CD4-positive, alpha-beta T cell treated with Interleukin-10 for 1 hour (primary cell): ENCODE data around the gene RBM41.
A peak's percentile ranks its signal among the peaks of the same experiment; 100 is the strongest.
"Not testable (repeated sequence)": the region's sequence is repeated elsewhere in the genome, so short reads cannot be mapped to it uniquely, and the experiment has no call there.

Experiments
- DNase-seq: peaks from one replicate; pipeline ENCODE4 v3.0.0-alpha.2; 2020

The RBM41 gene

GRCh38 chrX:107118322-107119147 is at the start of gene RBM41:
RBM41 (minus strand) TSS chrX:107118822; CDS start chrX:107118773, 49 bp downstream.
- DNase-seq: peak; percentile 81

- DNase-seq: no peak
Measured at GRCh38 chrX:107168257-107168656, 49.6 kb upstream of the RBM41 start.

GRCh38 chrX:107167163-107167921 is 48.7 kb upstream of the RBM41 start:
- no peak for DNase-seq

- DNase-seq: not testable (repeated sequence)
Measured at GRCh38 chrX:107157618-107158017, 39.0 kb upstream of the RBM41 start.

DNA sequence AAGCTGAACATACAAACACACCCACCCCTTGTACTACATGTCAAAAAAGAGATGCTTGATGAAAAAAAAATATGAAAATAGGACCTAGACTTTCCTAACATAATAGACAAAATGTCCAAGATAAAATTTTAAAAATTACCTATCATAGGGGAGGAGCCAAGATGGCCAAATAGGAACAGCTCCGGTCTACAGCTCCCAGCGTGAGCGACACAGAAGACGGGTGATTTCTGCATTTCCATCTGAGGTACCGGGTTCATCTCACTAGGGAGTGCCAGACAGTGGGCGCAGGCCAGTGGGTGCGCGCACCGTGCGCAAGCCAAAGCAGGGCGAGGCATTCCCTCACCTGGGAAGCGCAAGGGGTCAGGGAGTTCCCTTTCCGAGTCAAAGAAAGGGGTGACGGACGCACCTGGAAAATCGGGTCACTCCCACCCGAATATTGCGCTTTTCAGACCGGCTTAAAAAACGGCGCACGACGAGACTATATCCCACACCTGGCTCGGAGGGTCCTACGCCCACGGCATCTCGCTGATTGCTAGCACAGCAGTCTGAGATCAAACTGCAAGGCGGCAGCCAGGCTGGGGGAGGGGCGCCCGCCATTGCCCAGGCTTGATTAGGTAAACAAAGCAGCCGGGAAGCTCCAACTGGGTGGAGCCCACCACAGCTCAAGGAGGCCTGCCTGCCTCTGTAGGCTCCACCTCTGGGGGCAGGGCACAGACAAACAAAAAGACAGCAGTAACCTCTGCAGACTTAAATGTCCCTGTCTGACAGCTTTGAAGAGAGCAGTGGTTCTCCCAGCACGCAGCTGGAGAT is 37.2 kb upstream of the RBM41 start:
- not testable (repeated sequence) for DNase-seq

GRCh38 chrX:107154787-107155620 is 36.4 kb upstream of the RBM41 start:
- peak; percentile 1 for DNase-seq

GRCh38 chrX:107153005-107153404 is 34.4 kb upstream of the RBM41 start:
- DNase-seq: no peak

GRCh38 chrX:107146670-107147069 is 28.0 kb upstream of the RBM41 start:
- no peak for DNase-seq

GRCh38 chrX:107135965-107136307 is 17.3 kb upstream of the RBM41 start:
- no peak for DNase-seq

GRCh38 chrX:107135049-107135964 is 16.7 kb upstream of the RBM41 start:
- no peak for DNase-seq

DNA sequence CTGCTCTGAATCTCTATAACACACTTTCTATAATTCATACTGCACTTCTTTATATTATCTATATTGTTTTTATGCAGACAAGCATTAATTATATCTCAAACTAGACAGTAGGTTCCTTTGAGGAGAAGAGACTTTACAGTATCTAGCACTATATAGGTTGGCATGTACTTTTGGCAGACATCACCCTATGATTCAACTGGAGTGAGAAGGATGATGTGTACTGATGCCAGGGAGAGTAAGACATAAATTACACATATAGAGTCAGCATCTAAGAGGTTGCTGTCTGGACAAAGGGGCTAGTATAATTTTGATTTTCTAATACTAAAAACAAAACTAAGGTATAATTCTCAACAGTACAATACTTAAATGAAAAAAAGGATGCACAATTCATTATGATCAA is 5.1 kb upstream of the RBM41 start:
- no peak for DNase-seq

- DNase-seq: no peak
Measured at GRCh38 chrX:107119283-107119682, 661 bp upstream of the RBM41 start.

DNA sequence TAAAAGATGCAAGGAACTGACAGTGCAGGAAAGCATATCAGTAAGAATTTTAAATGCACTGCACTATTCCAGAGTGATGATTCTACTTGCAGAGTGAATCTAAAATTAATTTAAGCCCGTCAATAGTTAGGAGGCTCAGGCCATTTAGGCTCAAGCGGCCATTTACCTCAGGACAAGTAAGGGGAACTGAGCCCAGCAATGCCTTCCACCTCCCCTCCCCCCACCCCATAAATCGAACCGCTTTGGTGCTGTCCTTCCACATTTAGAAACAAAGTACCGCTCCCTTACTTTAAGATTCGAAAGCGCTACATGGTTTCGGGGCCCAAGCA is 665 bp downstream of the RBM41 start:
- no peak for DNase-seq

DNA sequence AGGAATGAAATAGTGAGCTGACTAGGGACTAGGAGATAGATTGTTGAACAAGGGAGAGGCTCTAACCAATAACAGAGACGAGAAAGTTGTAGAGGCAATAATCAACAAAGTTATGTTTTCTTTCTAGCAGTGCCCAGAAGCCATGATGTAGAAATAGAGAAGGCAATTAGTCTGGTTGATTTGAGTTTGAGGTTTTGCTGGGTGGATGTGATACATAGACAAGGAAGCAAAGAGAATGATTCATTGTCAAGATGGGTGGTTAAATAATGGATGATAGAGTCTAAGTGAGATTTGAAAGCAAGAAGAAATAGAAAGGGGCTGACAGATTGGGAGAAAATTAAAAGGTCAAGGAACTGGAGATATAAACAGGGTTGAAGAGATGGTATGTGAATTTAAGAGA is 11.2 kb downstream of the RBM41 start:
- no peak for DNase-seq

DNA sequence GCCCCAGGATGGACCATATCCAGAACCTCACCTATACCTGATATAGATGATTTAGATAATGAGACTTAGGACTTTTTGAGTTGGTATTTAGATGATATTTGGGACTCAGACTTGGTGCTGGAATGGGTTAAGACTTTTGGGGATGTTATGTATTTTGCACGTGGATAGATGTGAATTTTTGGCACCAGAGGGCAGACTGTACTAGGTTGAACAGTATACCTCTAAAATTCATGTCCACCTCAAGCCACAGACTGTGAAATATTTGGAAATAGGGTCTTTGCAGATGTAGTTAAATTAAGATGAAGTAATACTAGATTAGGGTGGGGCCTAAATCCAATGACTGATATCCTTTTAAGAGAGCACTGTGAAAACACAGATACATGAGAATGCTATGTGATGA is 15.6 kb downstream of the RBM41 start:
- no peak for DNase-seq

- DNase-seq: no peak
Measured at GRCh38 chrX:107076158-107076557, 42.5 kb downstream of the RBM41 start.

- not testable (repeated sequence) for DNase-seq
Measured at GRCh38 chrX:107057731-107058130, 60.9 kb downstream of the RBM41 start.

DNA sequence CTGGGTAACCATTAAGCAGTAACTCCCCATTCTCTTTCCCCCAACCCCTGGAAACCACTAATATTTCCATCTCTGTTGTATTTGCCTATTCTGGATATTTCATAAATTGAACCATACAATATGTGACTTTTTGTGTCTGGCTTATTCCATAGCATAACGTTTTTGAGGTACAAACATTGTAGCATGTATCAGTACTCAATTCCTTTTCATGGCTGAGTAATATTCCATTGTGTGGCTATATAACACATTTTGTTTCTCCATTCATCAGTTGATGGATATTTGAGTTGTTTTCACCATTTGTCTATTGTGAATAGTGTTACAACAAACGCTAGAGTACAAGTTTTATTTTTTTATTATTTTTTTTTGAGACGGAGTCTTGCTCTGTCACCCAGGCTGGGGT is 63.6 kb downstream of the RBM41 start:
- no peak for DNase-seq

- DNase-seq: no peak
Measured at GRCh38 chrX:107050195-107050709, 68.4 kb downstream of the RBM41 start.

DNA sequence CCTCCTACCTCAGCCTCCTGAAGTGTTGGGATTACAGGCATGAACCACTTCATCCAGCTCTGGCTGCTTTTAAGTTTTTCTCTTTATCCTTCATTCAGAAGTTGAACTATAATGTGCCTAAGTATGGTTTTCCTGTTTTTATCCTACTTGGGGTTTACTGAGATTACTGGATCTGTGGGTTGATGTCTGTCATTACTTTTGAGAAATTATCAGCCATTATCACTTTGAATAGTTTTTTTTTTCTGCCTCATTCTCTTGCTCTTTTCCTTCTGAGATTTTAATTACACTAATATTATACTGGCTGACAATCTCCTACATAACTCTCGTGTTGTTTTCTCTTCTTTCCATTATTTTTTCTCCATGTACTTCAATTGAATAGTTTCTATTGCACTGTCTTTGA is 71.0 kb downstream of the RBM41 start:
- no peak for DNase-seq

GRCh38 chrX:107029752-107030151 is 88.9 kb downstream of the RBM41 start:
- DNase-seq: no peak
